Activated CD4-positive, CD25-positive, alpha-beta regulatory T cell (primary cell): Measurements from ENCODE around the gene COL5A3.

Source experiments
- DNase-seq, 4 experiments: peaks; one replicate each; lab custom pipeline; 2025; lab: John Stamatoyannopoulos, UW

Gene COL5A3

GRCh38 chr19:10011974-10012373 is 1.7 kb upstream of the COL5A3 start:
- DNase-seq = no peak

- DNase-seq = no peak
These were observed 635 bp upstream of the COL5A3 start for GRCh38 chr19:10010939-10011338.

- DNase-seq = no peak
These were observed 535 bp downstream of the COL5A3 start for GRCh38 chr19:10009714-10010224.

GRCh38 chr19:10008184-10008765 is 2.0 kb downstream of the COL5A3 start:
- no peak for DNase-seq

- no peak for DNase-seq
These were observed 2.7 kb downstream of the COL5A3 start for GRCh38 chr19:10007371-10008183.

GRCh38 chr19:10006752-10007323 is 3.5 kb downstream of the COL5A3 start:
- DNase-seq = no peak

- no peak for DNase-seq
These were observed 4.0 kb downstream of the COL5A3 start for GRCh38 chr19:10006335-10006708.

- no peak for DNase-seq
These were observed 4.5 kb downstream of the COL5A3 start for GRCh38 chr19:10005632-10006334.

GRCh38 chr19:10004617-10005016 is 5.7 kb downstream of the COL5A3 start:
- DNase-seq = no peak

GRCh38 chr19:10003271-10003670 is 7.0 kb downstream of the COL5A3 start:
- DNase-seq = no peak

- no peak for DNase-seq
These were observed 8.4 kb downstream of the COL5A3 start for GRCh38 chr19:10001899-10002298.

GRCh38 chr19:10000171-10000826 is 10.0 kb downstream of the COL5A3 start:
- peak; percentile 18 to 53 (median 29) for DNase-seq

GRCh38 chr19:9996541-9996940 is 13.8 kb downstream of the COL5A3 start:
- no peak for DNase-seq

GRCh38 chr19:9995999-9996398 is 14.3 kb downstream of the COL5A3 start:
- no peak for DNase-seq

- DNase-seq = no peak
These were observed 15.2 kb downstream of the COL5A3 start for GRCh38 chr19:9995084-9995483.

GRCh38 chr19:9991425-9992191 is 18.7 kb downstream of the COL5A3 start:
- DNase-seq = no peak

- DNase-seq = no peak
These were observed 20.8 kb downstream of the COL5A3 start for GRCh38 chr19:9989504-9989903.

GRCh38 chr19:9986787-9987281 is 23.5 kb downstream of the COL5A3 start:
- DNase-seq = no peak

- no peak for DNase-seq
These were observed 28.7 kb downstream of the COL5A3 start for GRCh38 chr19:9981406-9982260.

- no peak for DNase-seq
These were observed 38.2 kb downstream of the COL5A3 start for GRCh38 chr19:9972103-9972502.
